Esophagus muscularis mucosa (tissue), 4 donors: ENCODE results near the gene LMAN2L. TPM values are rescaled to one million over a fixed set of nuclear protein-coding genes. Genes with fewer than 3 reads are reported as not detected.

ENCODE experiments used
- DNase-seq: peaks from one replicate; pipeline ENCODE4 v3.0.0-alpha.2; 2017; ENCODE audit errors: extremely low spot score
- H3K27ac ChIP-seq, 4 donors: fragments of 200-600 bp; sonication (generic); replicated peaks in 1 of 4; 1 replicate in 3 of 4; 2 replicates in 1 of 4; pipeline ENCODE4 v1.5.1; 2016 to 2019; ENCODE audit warnings: mild to moderate bottlenecking in 1 of 4
- H3K27me3 ChIP-seq, 4 donors: fragments of 200-600 bp; sonication (generic); one replicate each; pipeline versions ENCODE4 v1.5.1 to v1.6.0; 2016 to 2019
- H3K36me3 ChIP-seq, 4 donors: fragments of 200-600 bp; sonication (generic); one replicate each; pipeline ENCODE4 v1.5.1; 2016 to 2019
- H3K4me1 ChIP-seq, 4 donors: fragments of 200-600 bp; sonication (generic); one replicate each; pipeline ENCODE4 v1.5.1; 2016 to 2019
- H3K4me3 ChIP-seq, 4 donors: fragments of 200-600 bp; sonication (generic); 1 replicate in 2 of 4; 2 replicates in 2 of 4; pipeline ENCODE4 v1.5.1; 2016 to 2019; ENCODE audit warnings: mild to moderate bottlenecking in 4 of 4, moderate library complexity in 1 of 4
- H3K9me3 ChIP-seq, 4 donors: fragments of 200-600 bp; sonication (generic); 1 replicate in 3 of 4; 2 replicates in 1 of 4; pipeline ENCODE4 v1.5.1; 2016 to 2019
- CTCF ChIP-seq, 3 experiments: fragments of 200-600 bp in 2 of 3; fragments of 450-650 bp in 1 of 3; sonication (generic) in 2 of 3; IDR thresholded peaks; one replicate each; pipeline ENCODE4 v1.5.1; 2017 to 2019; ENCODE audit warnings: antibody characterized with exemption in 3 of 3, mild to moderate bottlenecking in 2 of 3, moderate library complexity in 1 of 3
- EP300 ChIP-seq: sonication (generic); formaldehyde crosslinking; IDR thresholded peaks from one replicate; pipeline ENCODE4 v1.6.1; 2017; ENCODE audit warnings: antibody characterized with exemption
- POLR2A ChIP-seq: fragments of 450-650 bp; IDR thresholded peaks from one replicate; pipeline ENCODE4 v1.6.1; 2017; ENCODE audit warnings: antibody characterized with exemption, moderate library complexity, mild to moderate bottlenecking, low read depth
- POLR2AphosphoS5 ChIP-seq, 2 donors: sonication (generic); formaldehyde crosslinking; IDR thresholded peaks; one replicate each; pipeline ENCODE4 v1.6.1; 2017; ENCODE audit warnings: antibody characterized with exemption in 2 of 2
- WGBS: methylation state at CpG from one replicate; pipeline ENCODE4 v1.1.5; 2018; 5-methylcytosine and 5-hydroxymethylcytosine counted together
- intact Hi-C: fragments of 100-400 bp; cut with DNase I; formaldehyde crosslinking; loops from one replicate; pipeline ENCODE4 v1.15.1; 2023
- total RNA-seq, 4 donors: library from RNA; depleted of rRNA; stranded (reverse); fragments of >200 nt; gene quantifications; one replicate each; pipeline versions ENCODE4 v1.1.0 to v1.2.1, GENCODE V29; 2016

LMAN2L gene
- total RNA-seq, 4 donors from 2014 or later: 13.7 to 22.1 (median 21.2) TPM

DNA sequence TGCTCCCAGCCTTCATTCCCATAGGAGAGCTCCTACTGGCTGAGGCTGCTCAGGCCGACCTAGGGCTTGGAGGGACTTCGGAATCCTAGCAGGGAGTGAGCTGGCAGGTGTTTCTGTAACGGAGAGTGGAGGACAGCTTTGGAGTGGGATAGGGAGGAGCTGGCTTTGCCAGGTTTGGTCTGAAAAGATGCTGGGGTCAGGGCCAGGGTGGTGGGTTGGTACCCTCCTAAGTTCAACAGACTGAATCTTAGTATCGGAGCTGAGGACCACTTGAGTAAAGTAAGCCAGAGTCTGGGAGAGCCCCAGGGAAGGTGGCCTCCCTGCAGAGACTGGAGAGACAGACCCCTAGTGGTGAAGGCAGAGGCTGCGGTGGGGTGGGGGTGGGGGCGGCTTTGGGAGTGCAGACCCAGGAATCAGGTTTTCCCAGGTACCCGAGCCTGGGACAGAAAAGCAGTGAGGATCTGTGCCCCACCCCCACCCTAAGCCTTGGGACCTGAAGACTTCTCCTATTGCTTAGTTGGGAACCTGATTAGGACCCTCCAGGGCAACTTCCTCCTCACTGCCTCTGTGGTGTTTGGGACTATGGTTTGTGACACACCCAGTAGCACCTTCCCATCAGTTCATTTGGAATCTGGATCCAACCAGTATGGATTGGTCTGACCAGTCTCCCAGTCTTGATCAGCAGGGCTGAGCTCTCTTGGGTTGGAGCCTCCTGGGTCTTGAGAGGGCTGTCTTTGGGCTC lies 23.8 kb upstream of the LMAN2L start:
- H3K27ac ChIP-seq: peak overlapping the region; percentile 42 to 88 (median 57)
- peaks cover 35 to 58% (median 52%) of the 10 kb centered on the region in 4 donors for H3K4me1 ChIP-seq
- TF ChIP-seq POLR2AphosphoS5 (IDR thresholded peaks at IDR 0.05) (no peak), CTCF (IDR thresholded peaks at IDR 0.05) (peak; percentile 18 to 53 (median 29)), POLR2A (no peak)
- H3K27me3 ChIP-seq: no peaks in the 10 kb centered on the region
- peaks cover 0 to 5% (median 0%) of the 10 kb centered on the region in 4 donors for H3K36me3 ChIP-seq
- no peak for DNase-seq
- H3K4me3 ChIP-seq: peak overlapping the region; percentile 72 to 74 (median 73)
- WGBS: 40% methylated on average over 4 of the region's 7 CpGs
- H3K9me3 ChIP-seq: no peaks in the 10 kb centered on the region
- intact Hi-C loops: loop anchor here (5.0 kb wide), 2 partner anchors 54 to 126 kb away; partner anchors contain the start of genes CNNM3 and KANSL3

GRCh38 chr2:96762529-96763311 lies 22.9 kb upstream of the LMAN2L start:
- peaks cover 35 to 54% (median 49%) of the 10 kb centered on the region in 4 donors for H3K4me1 ChIP-seq
- peaks cover 0 to 4% (median 0%) of the 10 kb centered on the region in 4 donors for H3K36me3 ChIP-seq
- peak overlapping the region; percentile 42 to 88 (median 57) for H3K27ac ChIP-seq
- H3K4me3 ChIP-seq: peak overlapping the region; percentile 72 to 74 (median 73)
- 41% methylated on average over 14 of the region's 15 CpGs for WGBS
- H3K9me3 ChIP-seq: no peaks in the 10 kb centered on the region
- intact Hi-C loops: loop anchor here (5.0 kb wide), 2 partner anchors 55 to 125 kb away; partner anchors contain the start of genes CNNM3 and KANSL3
- H3K27me3 ChIP-seq: no peaks in the 10 kb centered on the region
- DNase-seq: no peak
- TF ChIP-seq POLR2A (no peak), EP300 (no peak), CTCF (IDR thresholded peaks at IDR 0.05) (no peak), POLR2AphosphoS5 (IDR thresholded peaks at IDR 0.05) (no peak)

DNA sequence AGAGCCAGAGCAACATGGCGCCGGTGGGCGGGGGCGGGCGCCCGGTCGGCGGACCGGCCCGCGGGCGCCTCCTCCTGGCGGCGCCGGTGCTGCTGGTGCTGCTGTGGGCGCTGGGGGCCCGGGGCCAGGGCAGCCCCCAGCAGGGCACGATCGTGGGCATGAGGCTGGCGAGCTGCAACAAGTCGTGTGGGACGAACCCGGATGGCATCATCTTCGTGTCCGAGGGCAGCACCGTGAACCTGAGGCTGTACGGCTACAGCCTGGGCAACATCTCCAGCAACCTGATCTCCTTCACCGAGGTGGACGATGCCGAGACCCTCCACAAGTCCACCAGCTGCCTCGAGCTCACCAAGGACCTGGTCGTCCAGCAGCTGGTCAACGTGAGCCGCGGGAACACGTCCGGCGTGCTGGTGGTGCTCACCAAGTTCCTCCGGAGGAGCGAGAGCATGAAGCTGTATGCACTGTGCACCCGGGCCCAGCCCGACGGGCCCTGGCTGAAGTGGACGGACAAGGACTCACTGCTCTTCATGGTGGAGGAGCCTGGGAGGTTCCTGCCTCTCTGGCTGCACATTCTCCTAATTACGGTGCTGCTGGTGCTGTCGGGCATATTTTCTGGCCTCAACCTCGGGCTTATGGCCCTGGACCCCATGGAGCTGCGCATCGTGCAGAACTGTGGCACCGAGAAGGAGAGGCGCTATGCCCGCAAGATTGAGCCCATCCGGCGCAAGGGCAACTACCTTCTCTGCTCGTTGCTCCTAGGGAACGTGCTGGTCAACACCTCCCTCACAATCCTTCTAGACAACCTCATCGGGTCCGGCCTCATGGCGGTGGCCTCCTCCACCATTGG lies 21.3 kb upstream of the LMAN2L start:
- H3K4me1 ChIP-seq: peaks cover 35 to 49% (median 48%) of the 10 kb centered on the region in 4 donors
- intact Hi-C loops: loop anchor here (2.0 to 5.0 kb wide), 4 partner anchors 20 to 124 kb away; partner anchors contain the start of genes CNNM3, KANSL3 and LMAN2L
- DNase-seq: no peak

More for the DNA sequence above, 21.3 kb upstream of the LMAN2L start:
- Histone ChIP-seq H3K4me3 (peak overlapping the region; percentile 72 to 74 (median 73)), H3K9me3 (no peaks in the 10 kb centered on the region), H3K27me3 (no peaks in the 10 kb centered on the region), H3K36me3 (no peaks in the 10 kb centered on the region), H3K27ac (peak overlapping the region; percentile 76 to 88 (median 84))
- WGBS: 32% methylated on average over 22 of the region's 59 CpGs
- TF ChIP-seq CTCF (IDR thresholded peaks at IDR 0.05) (peak; percentile 54 to 64 (median 64)), POLR2A (no peak)
